AG08396 (cell line): ENCODE data around the gene CACNA2D2.
A peak's percentile ranks its signal among the peaks of the same experiment; 100 is the strongest.

Source experiments
- DNase-seq: peaks from one replicate; pipeline ENCODE4 v3.0.0; 2012; ENCODE audit warnings: low spot score, mixed read lengths

The CACNA2D2 gene

DNA sequence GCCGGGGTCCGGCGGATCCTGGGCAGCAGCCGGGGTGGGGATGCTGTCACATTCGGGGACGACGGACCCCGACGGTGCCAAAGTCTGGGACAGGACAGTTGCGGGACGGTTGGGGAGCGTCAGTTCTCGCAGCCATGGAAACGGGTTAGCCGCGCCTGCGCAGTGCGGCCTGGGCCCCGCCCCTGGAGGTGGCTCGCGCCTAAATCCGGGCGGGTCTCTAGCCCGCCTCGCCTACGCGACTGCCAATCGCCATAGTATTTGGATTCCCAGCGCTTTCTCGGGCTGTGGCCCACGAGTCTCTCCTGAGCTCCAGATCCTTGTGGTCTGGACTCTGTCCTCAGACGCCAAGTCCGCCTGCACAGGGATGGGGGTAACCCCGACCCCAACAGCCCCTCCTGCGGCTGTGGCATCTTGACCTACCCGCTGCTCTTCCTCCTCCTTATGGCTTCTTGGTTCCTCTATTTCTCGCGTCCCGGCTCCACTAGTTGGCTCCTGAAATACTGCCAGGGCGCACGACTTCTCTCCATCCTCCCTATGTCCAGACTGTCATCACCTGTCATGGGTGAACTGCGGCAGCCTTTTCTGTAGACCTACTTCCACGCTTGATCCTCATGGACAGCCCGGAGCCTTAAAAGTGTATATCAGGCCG is 157.7 kb downstream of the CACNA2D2 start, which contains the start of gene ZMYND10:
Gene ZMYND10, minus strand, starts transcription at position 147 of the 649 bp plus-strand sequence. CDS start 153 bp downstream, outside the sequence.
- peak; percentile 94 for DNase-seq

DNA sequence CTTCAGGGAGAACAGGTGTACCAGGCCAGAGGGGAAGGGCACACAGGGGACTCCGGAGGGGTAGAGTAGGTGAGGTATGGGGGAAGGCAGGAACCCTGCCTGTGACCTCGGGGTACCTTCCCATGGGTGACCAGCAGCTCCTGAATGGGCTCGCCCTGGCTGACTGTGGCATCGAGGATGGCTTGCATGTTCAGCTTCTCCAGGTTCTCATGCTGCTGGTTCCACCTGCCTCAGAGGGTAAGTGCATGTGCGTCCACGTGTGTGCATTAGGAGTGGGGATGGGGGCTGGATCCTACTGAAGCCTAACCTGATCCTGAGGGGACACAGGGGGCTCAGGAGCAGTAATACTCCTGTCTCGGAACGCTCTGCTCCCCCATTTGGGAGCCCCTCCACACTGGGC is 158.4 kb downstream of the CACNA2D2 start:
- no peak for DNase-seq

DNA sequence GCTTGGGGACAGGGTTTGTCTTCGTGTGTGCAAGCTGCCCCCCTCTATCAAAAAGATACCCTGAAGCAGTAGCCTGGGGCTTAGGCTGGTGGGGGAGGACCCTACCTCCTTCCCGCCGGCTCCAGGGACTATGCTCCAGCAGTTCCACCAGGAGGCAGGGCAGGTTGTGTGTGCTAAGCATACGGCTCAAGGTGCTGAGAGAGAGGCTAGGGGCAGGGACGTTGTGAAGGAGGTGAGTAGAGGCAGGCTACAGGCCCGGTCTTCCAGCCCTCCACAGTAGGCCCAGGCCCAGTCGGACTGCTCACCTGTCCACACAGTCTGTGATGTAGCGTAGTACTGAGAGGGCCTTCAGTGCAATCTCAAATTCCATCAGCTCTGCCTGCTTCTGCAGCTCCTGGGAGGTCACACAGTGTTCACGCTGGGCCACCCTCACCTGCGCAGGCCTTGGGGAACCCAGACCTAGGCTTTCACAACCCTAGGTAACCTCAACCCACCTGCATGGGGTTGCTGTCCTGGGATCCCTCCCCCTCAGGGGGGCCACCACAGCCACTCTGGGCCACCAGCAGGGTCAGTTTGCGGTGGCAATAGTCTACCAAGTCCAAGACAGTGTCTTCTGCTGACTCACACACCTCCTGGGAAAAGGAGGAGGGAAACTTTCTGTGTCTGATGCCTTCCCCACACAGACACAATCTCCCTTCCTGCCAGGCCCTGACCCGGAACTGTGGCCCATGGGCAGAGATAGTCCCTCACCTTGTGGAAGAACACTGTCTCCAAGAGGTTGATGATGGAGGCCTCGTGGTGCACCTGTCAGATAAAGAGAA is 160.4 kb downstream of the CACNA2D2 start:
- DNase-seq = no peak

DNA sequence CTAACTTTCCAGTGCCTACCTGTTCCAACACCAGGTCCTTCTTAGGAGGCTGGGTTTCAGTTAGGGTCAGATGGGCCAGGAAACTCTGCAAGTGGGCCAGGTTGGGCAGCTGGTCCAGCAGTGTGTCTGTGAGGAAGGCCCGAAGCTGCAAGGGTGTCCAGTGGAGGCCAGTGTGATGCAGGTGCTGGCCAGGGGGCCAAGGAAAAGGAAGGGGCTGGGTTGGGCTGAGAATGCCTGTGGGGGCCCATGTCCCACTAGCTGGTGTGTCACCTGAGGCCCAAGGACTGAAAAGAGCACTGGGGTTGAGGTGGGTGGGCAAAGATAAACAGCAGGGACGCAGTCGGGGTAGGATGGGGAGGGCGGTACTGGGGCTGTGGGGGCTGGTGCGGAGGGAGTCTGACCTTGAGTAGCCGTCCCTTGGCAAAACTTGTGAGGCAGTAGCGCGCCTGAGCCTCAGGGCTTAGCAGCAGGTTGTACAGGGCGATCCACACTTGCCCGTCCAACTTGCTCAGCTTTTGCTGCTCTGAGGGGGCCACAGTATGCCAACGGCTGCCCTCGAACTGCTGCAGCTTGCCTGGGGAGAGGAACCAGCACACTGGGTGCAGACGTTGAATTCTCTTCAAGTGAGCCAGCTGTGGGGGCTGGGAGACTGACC is 161.3 kb downstream of the CACNA2D2 start:
- no peak for DNase-seq

DNA sequence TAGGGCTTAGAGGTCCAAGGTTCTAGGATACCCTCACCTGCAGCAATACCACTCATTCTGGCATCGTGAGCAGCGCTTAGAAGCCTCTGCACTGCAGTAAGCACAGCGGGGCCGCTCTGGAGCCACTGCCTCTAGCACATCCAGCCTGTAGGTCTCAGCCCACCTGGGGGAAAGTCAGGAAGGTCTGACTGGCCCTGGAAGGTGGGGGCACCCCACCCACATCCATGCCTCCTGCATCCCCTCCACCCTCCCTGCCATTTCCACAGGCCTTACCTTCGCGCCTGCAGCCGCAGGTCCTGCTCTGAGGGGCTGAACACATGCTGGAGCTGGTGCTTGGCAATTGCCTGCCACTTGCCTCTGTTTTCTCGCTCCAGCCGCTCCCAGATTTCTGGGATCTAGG is 161.9 kb downstream of the CACNA2D2 start:
- no peak for DNase-seq

DNA sequence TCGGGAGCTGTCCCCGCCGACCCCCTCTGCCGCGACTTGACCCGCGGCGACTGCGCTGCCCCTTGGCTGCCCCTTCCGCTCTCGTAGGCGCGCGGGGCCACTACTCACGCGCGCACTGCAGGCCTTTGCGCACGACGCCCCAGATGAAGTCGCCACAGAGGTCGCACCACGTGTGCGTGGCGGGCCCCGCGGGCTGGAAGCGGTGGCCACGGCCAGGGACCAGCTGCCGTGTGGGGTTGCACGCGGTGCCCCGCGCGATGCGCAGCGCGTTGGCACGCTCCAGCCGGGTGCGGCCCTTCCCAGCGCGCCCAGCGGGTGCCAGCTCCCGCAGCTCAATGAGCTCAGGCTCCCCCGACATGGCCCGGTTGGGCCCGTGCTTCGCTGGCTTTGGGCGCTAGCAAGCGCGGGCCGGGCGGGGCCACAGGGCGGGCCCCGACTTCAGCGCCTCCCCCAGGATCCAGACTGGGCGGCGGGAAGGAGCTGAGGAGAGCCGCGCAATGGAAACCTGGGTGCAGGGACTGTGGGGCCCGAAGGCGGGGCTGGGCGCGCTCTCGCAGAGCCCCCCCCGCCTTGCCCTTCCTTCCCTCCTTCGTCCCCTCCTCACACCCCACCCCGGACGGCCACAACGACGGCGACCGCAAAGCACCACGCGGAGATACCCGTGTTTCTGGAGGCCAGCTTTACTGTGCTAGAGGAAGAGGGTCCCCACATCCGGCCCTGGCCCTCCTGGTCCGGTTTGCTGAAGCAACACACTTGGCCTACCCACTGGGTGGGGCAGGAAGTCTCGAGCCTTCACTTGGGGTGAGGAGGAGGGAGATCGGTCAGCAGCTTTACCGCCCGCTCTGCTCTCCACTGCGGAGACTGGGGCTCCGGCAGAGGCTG is 162.7 kb downstream of the CACNA2D2 start, which contains the start of gene RASSF1:
Gene RASSF1, minus strand, starts transcription at position 389 of the 882 bp plus-strand sequence. Its CDS starts 31 bp downstream, at position 358.
- peak; percentile 79 for DNase-seq

DNA sequence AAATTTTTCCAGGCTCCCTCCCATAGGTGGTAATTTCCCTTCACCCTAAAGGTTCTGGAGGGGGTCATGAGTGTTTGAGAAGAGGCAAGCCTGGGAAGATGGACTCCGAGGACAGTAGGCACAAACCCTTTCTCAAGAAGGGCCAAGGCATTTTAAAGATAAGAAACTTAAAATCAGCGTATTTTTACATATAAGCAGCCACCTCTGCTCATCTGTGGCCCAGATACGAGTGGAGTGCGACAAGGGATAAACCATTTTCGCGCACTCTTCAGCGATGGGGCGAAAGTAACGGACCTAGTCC is 163.3 kb downstream of the CACNA2D2 start:
- DNase-seq = no peak

DNA sequence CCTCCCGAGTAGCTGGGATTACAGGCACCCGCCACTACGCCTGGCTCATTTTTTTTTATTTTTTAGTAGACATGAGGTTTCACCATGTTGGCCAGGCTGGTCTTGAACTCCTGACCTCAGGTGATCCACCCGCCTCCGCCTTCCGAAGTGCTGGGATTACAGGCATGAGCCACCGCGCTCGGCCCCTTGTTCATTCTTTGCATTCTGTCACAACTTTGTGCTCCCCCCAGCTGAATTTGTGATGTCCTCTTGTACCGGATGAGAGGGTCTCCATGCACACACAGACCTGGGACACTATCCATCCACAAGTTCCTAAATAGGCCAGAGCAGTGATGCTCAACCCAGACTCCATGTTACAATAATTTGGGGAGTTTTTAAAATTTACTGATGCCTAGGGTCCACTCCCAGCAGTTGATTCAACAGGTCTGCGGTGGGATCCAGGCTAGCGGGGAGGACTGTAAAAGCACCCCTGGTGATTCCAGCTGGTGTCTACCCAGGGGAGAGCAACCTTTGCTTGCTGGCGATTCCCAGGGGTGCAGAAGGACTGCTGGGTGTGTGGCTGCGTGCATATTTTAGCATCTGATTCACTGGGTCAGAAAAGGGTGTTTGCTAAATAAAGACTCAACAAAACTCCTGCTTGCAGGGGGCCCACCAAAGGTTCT is 163.8 kb downstream of the CACNA2D2 start:
- DNase-seq = peak; percentile 63

DNA sequence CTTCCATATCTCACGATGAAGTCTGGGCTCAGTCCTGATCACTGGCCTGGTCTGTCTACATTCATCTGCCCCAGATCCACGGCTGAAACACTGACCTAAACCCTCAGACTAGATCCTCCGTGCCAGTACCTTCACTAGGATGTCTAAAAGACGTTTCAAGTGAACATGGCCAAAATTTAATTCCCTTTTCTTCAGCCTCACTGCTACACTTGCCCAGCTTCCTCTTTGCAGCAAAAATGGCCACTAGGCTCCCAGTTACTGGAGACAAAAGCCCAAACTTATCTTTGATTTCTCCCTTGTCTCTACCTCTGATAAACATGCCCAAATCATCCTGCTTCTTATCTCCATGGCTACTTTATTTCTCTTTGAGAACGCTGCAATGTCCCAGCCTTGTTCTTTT is 164.5 kb downstream of the CACNA2D2 start:
- DNase-seq = no peak

DNA sequence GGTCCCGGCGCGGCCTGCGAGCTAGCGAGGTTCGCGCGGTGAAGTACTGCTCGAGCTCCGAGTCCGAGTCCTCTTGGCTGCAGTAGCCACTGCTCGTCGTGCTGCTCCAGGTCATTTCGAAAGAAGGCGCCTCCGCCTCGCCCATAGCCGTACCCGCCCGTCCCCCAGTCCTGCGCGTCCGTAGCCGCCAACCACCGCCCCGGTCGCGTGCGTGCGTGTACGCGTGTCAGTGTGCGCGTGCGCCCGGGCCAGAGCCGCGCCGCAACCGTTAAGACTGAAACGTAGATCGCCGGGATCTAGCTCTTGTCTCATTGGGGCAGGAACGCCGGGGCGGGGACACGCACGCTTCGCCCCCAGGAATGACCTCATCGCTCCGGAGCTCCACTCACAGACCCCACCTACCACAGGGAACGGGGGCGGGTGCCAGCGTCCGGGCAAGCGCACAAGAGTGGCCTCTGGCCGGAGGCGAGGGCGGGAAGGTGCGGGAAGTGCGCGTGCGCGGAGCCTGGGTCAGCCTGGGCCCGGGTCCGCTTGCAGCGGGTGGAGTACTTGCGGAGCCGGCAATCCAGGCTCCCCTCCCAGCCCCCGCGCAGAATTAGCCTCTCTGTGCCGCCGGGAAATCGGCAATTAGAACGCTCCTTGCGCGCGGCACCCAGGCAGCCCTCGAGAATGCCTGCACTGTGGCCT is 166.1 kb downstream of the CACNA2D2 start:
- DNase-seq = peak; percentile 99

DNA sequence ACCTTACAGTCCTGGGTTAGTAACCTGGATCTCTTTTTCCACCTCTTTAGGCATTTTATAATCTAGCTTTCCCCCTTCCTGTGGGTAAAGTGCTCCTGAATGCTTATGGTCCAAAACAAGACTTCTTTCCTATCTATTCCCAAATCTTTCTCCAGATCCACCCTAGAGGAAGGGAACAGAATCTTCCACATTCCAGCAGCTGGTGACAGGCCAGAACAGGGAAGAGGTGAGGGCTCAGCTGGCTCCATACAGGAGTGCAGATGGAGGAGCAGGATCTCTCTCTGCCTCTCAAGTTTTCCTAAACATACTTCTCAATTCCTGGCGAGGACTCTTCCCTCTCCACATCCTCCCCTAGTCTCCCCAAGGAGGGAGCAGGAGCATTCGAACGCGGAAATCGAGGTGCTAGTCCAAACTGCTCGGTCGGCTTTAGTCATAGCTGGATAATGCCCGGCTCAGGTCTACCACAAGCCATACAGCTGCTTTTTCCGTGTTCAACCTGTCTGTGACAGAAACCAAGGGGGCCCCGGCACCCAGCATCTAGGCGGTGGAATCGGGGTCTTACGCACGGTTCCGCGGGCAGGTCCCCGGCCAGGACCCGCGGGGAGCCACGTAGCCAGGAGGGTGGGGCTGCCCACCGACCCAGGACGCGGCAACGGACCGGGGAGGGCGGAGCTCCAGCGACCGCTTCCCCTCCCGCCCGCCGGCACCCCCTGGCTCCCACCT is 166.8 kb downstream of the CACNA2D2 start:
- no peak for DNase-seq

DNA sequence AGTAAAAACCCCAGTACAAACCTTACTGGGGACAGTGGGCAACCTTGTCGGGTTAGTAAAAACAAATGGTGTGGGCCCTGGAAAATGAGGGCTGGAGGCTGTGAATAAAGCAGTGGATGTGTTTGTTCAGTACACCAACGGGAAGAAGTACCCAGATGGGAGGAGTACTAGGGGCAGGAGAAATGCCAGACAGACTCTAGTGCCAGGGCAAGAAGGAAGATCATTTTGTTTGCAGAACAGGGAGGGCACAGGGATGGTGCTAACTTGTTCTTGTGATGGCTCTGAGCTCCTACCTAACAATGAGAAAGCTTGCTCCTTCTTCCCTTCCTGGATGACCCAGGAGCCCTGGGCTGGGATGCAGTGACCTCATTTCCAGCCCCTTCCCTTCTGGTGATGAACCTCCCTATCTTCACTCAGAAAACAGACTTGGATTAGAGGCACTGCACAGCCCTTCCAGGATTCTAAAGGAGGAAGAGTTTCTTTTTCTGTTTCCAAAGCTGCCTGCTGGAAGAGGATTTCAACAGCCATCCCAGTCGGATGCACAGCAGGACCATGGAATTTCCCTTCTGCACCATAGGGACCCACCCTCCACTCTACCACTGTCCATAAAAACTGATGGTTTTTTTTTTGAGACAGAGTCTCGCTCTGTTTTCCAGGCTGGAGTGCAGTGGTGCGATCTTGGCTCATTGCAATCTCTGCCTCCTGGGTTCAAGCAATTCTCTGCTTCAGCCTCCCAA is 168.9 kb downstream of the CACNA2D2 start:
- no peak for DNase-seq

DNA sequence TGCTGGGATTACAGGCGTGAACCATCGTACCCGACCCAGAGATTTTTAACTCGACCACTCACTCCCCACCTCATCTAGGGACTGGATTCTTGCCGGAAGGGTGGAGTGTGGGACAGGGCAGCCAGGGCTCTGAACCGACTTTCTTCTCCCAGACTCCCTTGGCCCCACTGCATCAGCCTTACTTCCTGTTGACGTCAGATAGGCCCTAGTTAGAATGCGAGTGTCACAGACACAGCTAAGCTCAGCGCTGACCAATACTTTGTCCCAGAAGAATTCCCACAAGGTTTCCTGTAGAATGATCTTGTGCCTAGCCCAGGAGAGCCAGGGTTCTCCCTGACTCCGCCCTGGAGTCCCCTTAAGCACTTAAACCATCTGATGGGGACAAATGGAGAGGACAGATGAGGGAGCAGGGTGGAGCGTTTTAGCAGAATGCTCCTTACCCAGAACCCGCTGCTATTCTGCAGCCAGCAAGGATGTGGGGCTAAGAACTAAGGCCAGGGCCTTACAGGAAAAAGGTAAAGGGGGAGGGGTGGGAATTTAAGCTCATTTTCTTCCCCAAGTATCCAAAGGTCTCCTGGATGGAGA is 169.6 kb downstream of the CACNA2D2 start:
- no peak for DNase-seq

DNA sequence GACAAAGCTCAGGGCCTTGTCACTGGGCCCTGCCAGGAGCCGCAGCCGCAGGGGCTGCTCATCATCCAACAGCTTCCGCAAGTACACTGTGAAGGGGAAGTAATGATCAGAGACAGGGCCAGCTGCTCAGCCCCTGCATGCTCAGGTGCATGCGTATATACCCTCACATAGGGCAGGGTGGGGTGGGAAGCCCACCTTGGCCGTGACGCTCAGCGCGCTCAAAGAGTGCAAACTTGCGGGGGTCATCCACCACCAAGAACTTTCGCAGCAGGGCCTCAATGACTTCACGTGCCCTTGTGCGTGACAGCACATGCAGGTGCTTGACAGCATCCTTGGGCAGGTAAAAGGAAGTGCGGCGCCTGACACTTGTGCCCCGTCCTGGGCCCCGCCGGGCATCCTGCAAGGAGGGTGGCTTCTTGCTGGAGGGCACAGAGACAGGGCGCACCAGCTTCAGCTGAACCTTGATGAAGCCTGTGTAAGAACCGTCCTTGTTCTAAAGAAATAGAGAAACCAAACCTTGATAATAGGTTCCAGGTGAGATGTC is 172.0 kb downstream of the CACNA2D2 start:
- no peak for DNase-seq

DNA sequence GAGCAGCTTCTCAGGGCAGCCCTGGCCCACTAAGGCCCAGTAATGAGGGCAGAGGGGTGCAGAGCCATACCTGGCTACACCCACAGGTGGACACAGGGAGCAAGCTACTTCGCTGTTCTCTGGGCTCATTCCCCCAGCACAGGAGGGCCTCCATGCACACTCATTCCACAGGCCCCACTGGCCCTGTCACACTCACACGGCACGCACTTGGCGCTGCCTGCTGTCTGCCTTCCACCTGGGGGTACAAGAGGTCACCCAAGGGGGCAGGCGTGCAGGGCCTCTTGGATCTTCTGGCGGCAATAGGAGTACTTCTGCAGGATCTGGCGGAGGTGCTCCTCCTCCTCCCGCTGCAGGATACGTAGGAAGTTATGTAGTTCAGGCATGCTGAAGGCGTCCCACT is 173.1 kb downstream of the CACNA2D2 start:
- no peak for DNase-seq

DNA sequence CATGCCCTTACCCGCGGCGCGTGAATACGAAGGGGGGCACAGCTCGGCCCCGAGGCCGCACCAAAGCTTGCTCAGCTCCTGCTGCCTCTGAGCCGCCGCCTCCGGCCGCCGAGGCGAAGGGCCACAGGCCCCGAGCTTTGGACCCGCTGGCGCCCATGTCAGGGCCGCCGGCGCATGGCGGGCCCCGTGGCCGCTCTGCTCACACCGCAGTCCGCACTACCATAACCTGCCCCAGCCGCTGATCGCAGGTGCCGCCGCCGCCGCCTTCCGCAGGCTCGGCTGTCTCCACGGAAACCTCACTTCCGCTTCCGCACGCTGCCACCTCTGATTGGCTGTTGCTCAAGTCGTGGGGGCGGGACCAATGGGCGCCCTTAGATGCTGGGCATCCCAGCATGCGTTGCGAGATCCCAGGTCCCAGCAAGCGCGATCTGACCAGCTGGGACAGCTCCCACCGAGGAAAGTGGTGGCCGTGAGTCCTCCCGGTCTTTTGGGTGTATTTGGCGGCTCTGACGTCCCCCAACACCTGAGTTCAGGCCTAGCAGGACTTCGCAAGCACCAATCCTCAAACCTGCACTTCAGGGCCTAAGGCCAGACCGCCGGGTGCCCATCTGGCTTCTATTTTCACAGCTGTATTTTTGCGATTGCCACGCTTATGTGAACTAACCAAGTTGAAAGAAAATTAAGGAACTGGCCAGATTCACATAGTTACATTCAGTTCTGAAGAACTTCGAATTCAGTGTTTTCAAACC is 175.3 kb downstream of the CACNA2D2 start, which contains the start of gene TUSC2:
Gene TUSC2, minus strand, starts transcription at position 281 of the 749 bp plus-strand sequence. Its CDS starts 124 bp downstream, at position 157.
- peak; percentile 98 for DNase-seq

DNA sequence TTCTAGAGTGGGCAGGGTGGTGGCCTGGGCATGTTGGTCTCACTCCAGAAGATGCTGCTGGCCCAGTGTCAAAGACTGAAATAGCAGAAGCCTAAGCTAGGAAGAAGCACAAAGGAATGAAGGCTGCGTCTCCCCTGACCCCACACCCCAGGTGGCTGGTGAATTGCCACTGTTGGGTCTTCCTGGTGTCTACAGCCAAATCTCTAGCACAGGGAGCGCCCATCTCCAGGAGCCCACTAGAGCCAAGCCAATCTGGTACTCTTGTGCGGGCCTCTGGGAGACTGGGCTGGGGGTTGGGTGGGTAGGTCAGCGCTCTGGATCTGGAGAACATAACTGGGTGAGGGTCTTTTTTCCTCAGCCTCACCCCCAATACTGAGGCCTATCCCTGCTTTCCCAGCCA is 176.3 kb downstream of the CACNA2D2 start:
- no peak for DNase-seq

DNA sequence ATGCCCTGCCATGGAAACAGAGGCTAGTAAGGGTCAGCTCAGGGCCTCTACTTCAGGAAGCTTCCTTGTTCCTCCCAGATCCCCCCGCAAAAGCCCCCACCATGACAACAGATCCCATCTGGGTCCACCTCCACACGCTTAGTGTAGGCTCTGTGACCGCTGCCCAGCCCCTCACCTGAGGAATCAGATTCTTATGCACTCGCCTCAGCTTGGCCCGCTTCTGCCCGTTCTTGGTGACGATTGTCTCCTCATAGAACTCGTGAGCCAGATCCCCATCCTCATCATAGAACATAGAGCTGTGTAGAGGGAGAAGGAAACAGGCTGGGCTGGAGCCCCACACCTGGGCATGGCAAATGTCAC is 177.3 kb downstream of the CACNA2D2 start:
- DNase-seq = no peak
